Panc1 (cell line): ENCODE results near the gene HARBI1.

Source experiments
- CTCF ChIP-seq: fragments of 450-650 bp; IDR thresholded peaks from 2 replicates; pipeline ENCODE4 v1.5.1; 2017; ENCODE audit warnings: mild to moderate bottlenecking
- REST ChIP-seq, 2 experiments: IDR thresholded peaks; 2 replicates each; pipeline ENCODE4 v1.6.1; 2011 to 2012; ENCODE audit warnings: low read depth in 2 of 2, control low read depth in 1 of 2, low read length in 1 of 2, mild to moderate bottlenecking in 1 of 2, moderate library complexity in 1 of 2; ENCODE audit not compliant: insufficient read depth in 1 of 2

GRCh38 chr11:46553814-46554212 is 63.2 kb downstream of the HARBI1 start:
- TF ChIP-seq CTCF, result no peak
- TF ChIP-seq REST (IDR thresholded peaks at IDR 0.05; ENCODE audit: insufficient read depth in 1 of 2, low read depth in 2 of 2, low read length in 1 of 2), result no peak
